Natural killer cell (primary cell): ENCODE results near the gene PPP1R15A. TPM values are rescaled to one million over a fixed set of nuclear protein-coding genes. Genes with fewer than 3 reads are reported as not detected.

Source experiments
- ATAC-seq, 3 donors: fragments of 150-1000 bp in 2 of 3; fragments of 200-7000 bp in 1 of 3; cut with Tn5 transposase; 1 replicate in 1 of 3; 2 replicates in 2 of 3; pipeline ENCODE4 v1.10.0; 2021; ENCODE audit warnings: mild to moderate bottlenecking in 2 of 3, moderate library complexity in 2 of 3
- DNase-seq, 2 donors: peaks; one replicate each; pipeline versions ENCODE4 v3.0.0 to v3.0.0-alpha.2; 2013 to 2021; ENCODE audit warnings: mixed read lengths in 1 of 2
- H3K27ac ChIP-seq: one replicate; pipeline ENCODE4 v1.5.1; 2013; ENCODE audit warnings: mild to moderate bottlenecking, low read length
- H3K27me3 ChIP-seq: one replicate; pipeline ENCODE4 v1.6.1; 2013; ENCODE audit warnings: low read length; ENCODE audit not compliant: control insufficient read depth, insufficient read depth
- H3K36me3 ChIP-seq: one replicate; pipeline ENCODE4 v1.6.1; 2013; ENCODE audit warnings: low read length; ENCODE audit not compliant: control insufficient read depth, insufficient read depth
- H3K4me1 ChIP-seq: one replicate; pipeline ENCODE4 v1.6.1; 2013; ENCODE audit warnings: low read length; ENCODE audit not compliant: control insufficient read depth, insufficient read depth
- H3K4me3 ChIP-seq: one replicate; pipeline ENCODE4 v1.5.1; 2013; ENCODE audit warnings: low read length
- H3K9me3 ChIP-seq: one replicate; pipeline ENCODE4 v1.6.1; 2013; ENCODE audit warnings: low read length; ENCODE audit not compliant: control insufficient read depth, insufficient read depth
- H3K27ac Mint-ChIP-seq, 2 donors: one replicate each; pipeline ENCODE4 v1.8.0; 2022; ENCODE audit warnings: mild to moderate bottlenecking in 2 of 2, mixed read lengths in 2 of 2, moderate library complexity in 1 of 2
- H3K27me3 Mint-ChIP-seq, 2 donors: one replicate each; pipeline ENCODE4 v1.8.0; 2022; ENCODE audit warnings: low read depth in 2 of 2, mixed read lengths in 2 of 2
- H3K36me3 Mint-ChIP-seq: one replicate; pipeline ENCODE4 v1.8.0; 2022; ENCODE audit warnings: mixed read lengths
- H3K4me1 Mint-ChIP-seq, 2 donors: one replicate each; pipeline ENCODE4 v1.8.0; 2022; ENCODE audit warnings: mixed read lengths in 2 of 2
- H3K4me3 Mint-ChIP-seq: one replicate; pipeline ENCODE4 v1.8.0; 2022; ENCODE audit warnings: mild to moderate bottlenecking, moderate library complexity, mixed read lengths
- H3K9me3 Mint-ChIP-seq, 2 donors: one replicate each; pipeline ENCODE4 v1.8.0; 2022; ENCODE audit warnings: mixed read lengths in 2 of 2
- CTCF ChIP-seq: fragments of 200-600 bp; IDR thresholded peaks from one replicate; pipeline ENCODE4 v1.8.0; 2022; ENCODE audit warnings: antibody characterized with exemption
- WGBS: methylation state at CpG from one replicate; pipeline ENCODE4 v1.1.7; 2013; ENCODE audit warnings: missing lambda C conversion rate; ENCODE audit not compliant: insufficient coverage; 5-methylcytosine and 5-hydroxymethylcytosine counted together
- intact Hi-C: fragments of 100-400 bp; cut with micrococcal nuclease; formaldehyde crosslinking; loops from one replicate; pipeline ENCODE4 v1.14.2; 2022
- total RNA-seq, 4 donors: library from RNA; stranded (reverse); fragments of 120-200 nt in 1 of 4; gene quantifications; one replicate each; pipeline versions ENCODE4 v1.2.3 to v1.2.4, GENCODE V29; 2013 to 2022

The PPP1R15A gene
- total RNA-seq, 3 donors from 2014 or later (not counting 1 experiment from before 2014, with no cell fraction given): 942 to 1,308 (median 1,174) TPM

- no peaks in the 10 kb centered on the region for H3K27me3 ChIP-seq
- no peak for TF ChIP-seq CTCF
- Mint-ChIP-seq H3K27me3 (no peaks in the 10 kb centered on the region), H3K27ac (peak overlapping the region; percentile 82 to 93), H3K9me3 (no peaks in the 10 kb centered on the region), H3K4me1 (peaks cover 10 to 16% of the 10 kb centered on the region in 2 donors), H3K4me3 (peak overlapping the region; percentile 92), H3K36me3 (no peaks in the 10 kb centered on the region)
- ATAC-seq (peak; percentile 32 to 66 (median 60)), DNase-seq (no peak)
- 78% methylated on average over 30 of the region's 30 CpGs for WGBS
- peak overlapping the region; percentile 19 for H3K27ac ChIP-seq
- peak overlapping the region; percentile 49 for H3K4me3 ChIP-seq
- no peaks in the 10 kb centered on the region for H3K36me3 ChIP-seq
- intact Hi-C loops: no loop called here
- H3K4me1 ChIP-seq: peaks cover 12% of the 10 kb centered on the region
- no peaks in the 10 kb centered on the region for H3K9me3 ChIP-seq
Measured at GRCh38 chr19:48859711-48860572, 12.3 kb upstream of the PPP1R15A start.

- DNase-seq (no peak), ATAC-seq (no peak)
- Histone ChIP-seq H3K27ac (no peak overlapping the region), H3K4me1 (peaks cover 12% of the 10 kb centered on the region), H3K27me3 (no peaks in the 10 kb centered on the region), H3K36me3 (no peaks in the 10 kb centered on the region), H3K9me3 (no peaks in the 10 kb centered on the region), H3K4me3 (no peak overlapping the region)
- intact Hi-C loops: no loop called here
- H3K36me3 Mint-ChIP-seq: no peaks in the 10 kb centered on the region
- H3K27ac Mint-ChIP-seq: no peak overlapping the region
- no peak overlapping the region for H3K4me3 Mint-ChIP-seq
- no peak for TF ChIP-seq CTCF
- WGBS: 98% methylated on average over 18 of the region's 18 CpGs
- H3K27me3 Mint-ChIP-seq: no peaks in the 10 kb centered on the region
- peaks cover 10 to 16% of the 10 kb centered on the region in 2 donors for H3K4me1 Mint-ChIP-seq
- H3K9me3 Mint-ChIP-seq: no peaks in the 10 kb centered on the region
Measured at GRCh38 chr19:48861313-48861712, 10.9 kb upstream of the PPP1R15A start.

- Mint-ChIP-seq H3K4me3 (no peak overlapping the region), H3K9me3 (no peaks in the 10 kb centered on the region), H3K4me1 (peaks cover 10 to 16% of the 10 kb centered on the region in 2 donors), H3K27ac (no peak overlapping the region), H3K27me3 (no peaks in the 10 kb centered on the region), H3K36me3 (no peaks in the 10 kb centered on the region)
- Histone ChIP-seq H3K27me3 (no peaks in the 10 kb centered on the region), H3K4me3 (no peak overlapping the region), H3K27ac (no peak overlapping the region), H3K4me1 (peaks cover 12% of the 10 kb centered on the region), H3K36me3 (no peaks in the 10 kb centered on the region), H3K9me3 (no peaks in the 10 kb centered on the region)
- no peak for TF ChIP-seq CTCF
- no peak for ATAC-seq
- DNase-seq: no peak
- 82% methylated on average over 6 of the region's 7 CpGs for WGBS
- intact Hi-C loops: no loop called here
Measured at GRCh38 chr19:48862827-48863226, 9.4 kb upstream of the PPP1R15A start.
